ENCODE measurements around the gene CD28. TPM values are rescaled to one million over a fixed set of nuclear protein-coding genes. Genes with fewer than 3 reads are reported as not detected.

CD28 gene
- total RNA-seq, 2 donors from 2014 or later = 0.52 TPM; not detected in 1

DNA sequence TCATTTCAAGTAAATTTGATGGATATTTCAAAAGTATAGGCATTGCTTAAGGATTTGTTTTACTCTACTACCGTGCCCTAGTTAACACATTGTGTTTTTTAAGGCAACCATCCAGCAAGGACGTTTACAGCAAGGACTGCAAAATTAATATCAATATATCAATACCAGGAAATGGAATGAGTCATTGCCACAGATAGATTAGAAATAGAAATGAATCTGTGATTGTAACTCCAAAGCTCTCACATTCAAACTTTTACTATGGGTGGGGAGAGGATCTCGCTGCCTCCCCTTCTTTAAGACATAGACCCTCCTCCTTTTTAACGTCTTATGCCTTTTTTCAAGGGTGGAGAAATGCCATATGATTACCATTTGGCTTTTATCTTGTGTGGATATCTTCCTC, 3.8 kb downstream of the CD28 start:
- ATAC-seq (no peak), DNase-seq (no peak)
- TF ChIP-seq POLR2A (IDR thresholded peaks at IDR 0.05) (no peak), CTCF (IDR thresholded peaks at IDR 0.05) (no peak)
- 46 to 56% methylated on average over 4 of the region's 4 CpGs for WGBS, 2 donors
- no peaks in the 10 kb centered on the region for H3K9me3 ChIP-seq
- H3K27ac ChIP-seq = no peak overlapping the region
- H3K36me3 ChIP-seq (replicated peaks in 1 of 2; ENCODE audit: insufficient read depth in 1 of 2, low read depth in 2 of 2) = no peaks in the 10 kb centered on the region
- no peaks in the 10 kb centered on the region for H3K27me3 ChIP-seq
- no peaks in the 10 kb centered on the region for H3K4me1 ChIP-seq
- H3K4me3 ChIP-seq = no peak overlapping the region
- intact Hi-C loops (cut with DNase I) = no loop called here

DNA sequence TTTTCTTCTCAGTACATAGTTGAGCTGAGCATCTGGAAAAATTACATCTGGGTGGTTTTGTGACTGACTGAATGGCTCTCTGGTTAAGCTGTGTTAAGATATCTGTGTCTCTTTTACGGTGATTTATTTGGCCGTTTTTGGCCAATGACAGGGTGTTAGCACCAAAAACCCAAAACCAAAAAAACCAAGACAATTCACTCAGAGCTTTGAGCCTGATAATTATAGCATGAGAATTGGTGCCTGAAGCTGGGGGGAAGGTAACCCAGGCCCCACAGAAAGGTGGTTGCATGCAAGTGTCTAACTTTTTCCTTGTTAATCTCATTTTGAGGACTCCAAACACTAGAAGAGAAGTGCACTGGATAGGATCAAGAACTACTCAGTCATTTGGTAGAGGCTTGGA, 4.5 kb downstream of the CD28 start:
- Histone ChIP-seq H3K4me3 (no peak overlapping the region), H3K27ac (no peak overlapping the region), H3K4me1 (no peaks in the 10 kb centered on the region), H3K27me3 (no peaks in the 10 kb centered on the region), H3K36me3 (replicated peaks in 1 of 2; ENCODE audit: insufficient read depth in 1 of 2, low read depth in 2 of 2) (no peaks in the 10 kb centered on the region), H3K9me3 (no peaks in the 10 kb centered on the region)
- ATAC-seq (no peak), DNase-seq (no peak)
- no peak for TF ChIP-seq POLR2A (IDR thresholded peaks at IDR 0.05)
- no peak for TF ChIP-seq CTCF (IDR thresholded peaks at IDR 0.05)
- intact Hi-C loops (cut with DNase I) = no loop called here
- 70 to 72% methylated on average over 2 of the region's 2 CpGs for WGBS, 2 donors

GRCh38 chr2:203711399-203711798, 5.0 kb downstream of the CD28 start:
- intact Hi-C loops (cut with DNase I) = no loop called here
- TF ChIP-seq POLR2A (IDR thresholded peaks at IDR 0.05) (no peak), CTCF (IDR thresholded peaks at IDR 0.05) (no peak)
- no peak for ATAC-seq
- H3K9me3 ChIP-seq = no peaks in the 10 kb centered on the region
- H3K36me3 ChIP-seq (replicated peaks in 1 of 2; ENCODE audit: insufficient read depth in 1 of 2, low read depth in 2 of 2) = no peaks in the 10 kb centered on the region
- no peak overlapping the region for H3K27ac ChIP-seq
- H3K27me3 ChIP-seq = no peaks in the 10 kb centered on the region
- no peaks in the 10 kb centered on the region for H3K4me1 ChIP-seq
- H3K4me3 ChIP-seq = no peak overlapping the region
- no peak for DNase-seq
- 74 to 86% methylated on average over 3 of the region's 3 CpGs for WGBS, 2 donors

DNA sequence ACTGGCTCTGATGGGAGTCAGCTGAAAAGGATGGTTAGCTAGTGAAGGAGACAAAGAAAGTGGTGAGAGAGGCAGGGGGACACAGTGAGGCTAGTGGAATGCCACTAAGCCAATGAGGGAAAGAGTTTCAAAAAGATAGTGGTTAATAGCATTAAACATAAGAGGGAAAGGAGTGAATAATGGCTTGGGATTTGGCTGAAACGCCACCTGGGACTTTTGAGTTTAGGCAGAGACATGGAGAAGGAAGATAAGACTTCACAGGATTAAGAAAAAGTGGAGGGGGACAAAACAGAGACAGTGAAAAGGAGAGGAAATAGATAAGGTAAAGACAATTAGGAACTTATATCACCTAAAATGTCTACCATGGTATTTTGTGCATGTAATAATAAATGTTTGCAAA, 6.9 kb downstream of the CD28 start:
- Histone ChIP-seq H3K4me3 (no peak overlapping the region), H3K4me1 (no peaks in the 10 kb centered on the region), H3K36me3 (replicated peaks in 1 of 2; ENCODE audit: insufficient read depth in 1 of 2, low read depth in 2 of 2) (no peaks in the 10 kb centered on the region), H3K27ac (no peak overlapping the region), H3K9me3 (no peaks in the 10 kb centered on the region), H3K27me3 (no peaks in the 10 kb centered on the region)
- 86 to 88% methylated on average over 1 of the region's 1 CpG for WGBS, 2 donors
- ATAC-seq (no peak), DNase-seq (no peak)
- intact Hi-C loops (cut with DNase I) = no loop called here
- TF ChIP-seq POLR2A (IDR thresholded peaks at IDR 0.05) (no peak), CTCF (IDR thresholded peaks at IDR 0.05) (no peak)

DNA sequence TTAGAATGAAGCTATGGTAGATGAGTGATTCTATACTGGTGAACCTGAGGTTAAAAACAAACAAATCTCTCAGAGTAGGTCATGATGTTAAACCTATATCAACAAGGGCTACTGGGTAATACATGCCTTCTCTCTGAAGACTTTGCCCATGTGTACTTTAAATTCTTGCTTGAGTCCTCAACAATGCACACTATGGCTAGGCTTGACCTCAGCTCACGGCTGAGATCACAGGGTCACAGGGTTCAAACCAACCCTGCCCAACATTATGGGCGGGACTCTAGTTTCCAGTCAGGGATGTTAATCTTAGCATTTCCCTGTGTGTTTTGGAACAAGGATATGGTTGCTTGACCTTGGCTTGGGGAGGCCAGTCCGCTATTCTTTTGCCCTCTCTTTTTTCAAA, 7.7 kb downstream of the CD28 start:
- no peak overlapping the region for H3K27ac ChIP-seq
- DNase-seq (no peak), ATAC-seq (no peak)
- WGBS, 2 donors = 13 to 55% methylated on average over 3 of the region's 3 CpGs
- no peak for TF ChIP-seq POLR2A (IDR thresholded peaks at IDR 0.05)
- no peak for TF ChIP-seq CTCF (IDR thresholded peaks at IDR 0.05)
- H3K4me1 ChIP-seq = no peaks in the 10 kb centered on the region
- intact Hi-C loops (cut with DNase I) = no loop called here
- H3K36me3 ChIP-seq (replicated peaks in 1 of 2; ENCODE audit: insufficient read depth in 1 of 2, low read depth in 2 of 2) = no peaks in the 10 kb centered on the region
- no peak overlapping the region for H3K4me3 ChIP-seq
- H3K9me3 ChIP-seq = no peaks in the 10 kb centered on the region
- no peaks in the 10 kb centered on the region for H3K27me3 ChIP-seq
